Common myeloid progenitor, CD34-positive (primary cell): Measurements from ENCODE around the gene METRN.

ENCODE experiments used
- CTCF ChIA-PET: fragments of 350-600 bp; sonication (Branson Sonifier 250); formaldehyde crosslinking; loops from one replicate; lab custom pipeline; 2021; ENCODE audit warnings: antibody characterized with exemption; lab: Charles Lee
- POLR2A ChIA-PET: fragments of 350-600 bp; sonication (Branson Sonifier 250); formaldehyde crosslinking; loops from one replicate; lab custom pipeline; 2021; ENCODE audit warnings: antibody characterized with exemption; lab: Charles Lee
- DNase-seq, 3 donors: peaks; one replicate each; pipeline versions ENCODE4 v3.0.0 to v3.0.0-alpha.2; 2013
- H3K27ac ChIP-seq, 2 experiments: 1 replicate in 1 of 2; 2 replicates in 1 of 2; pipeline ENCODE4 v1.7.0; 2013; ENCODE audit warnings: inconsistent platforms in 2 of 2, low read length in 2 of 2, mild to moderate bottlenecking in 2 of 2, low read depth in 1 of 2, moderate library complexity in 1 of 2; ENCODE audit not compliant: severe bottlenecking in 2 of 2, insufficient read depth in 1 of 2, poor library complexity in 1 of 2
- H3K27me3 ChIP-seq, 5 experiments: replicated peaks in 2 of 5; 1 replicate in 3 of 5; 2 replicates in 2 of 5; pipeline versions ENCODE4 v1.6.1 to v1.7.0; 2013; ENCODE audit warnings: low read length in 4 of 5, mild to moderate bottlenecking in 2 of 5, moderate library complexity in 2 of 5, inconsistent platforms in 1 of 5; ENCODE audit not compliant: insufficient read depth in 5 of 5, control insufficient read depth in 4 of 5
- H3K36me3 ChIP-seq, 4 experiments: 1 replicate in 2 of 4; 2 replicates in 2 of 4; pipeline versions ENCODE4 v1.6.1 to v1.7.0; 2013; ENCODE audit warnings: low read length in 3 of 4, control low read depth in 1 of 4, mild to moderate bottlenecking in 1 of 4; ENCODE audit not compliant: control insufficient read depth in 4 of 4, insufficient read depth in 4 of 4
- H3K4me1 ChIP-seq, 4 experiments: 1 replicate in 3 of 4; 2 replicates in 1 of 4; pipeline versions ENCODE4 v1.6.1 to v1.7.1; 2013; ENCODE audit warnings: low read length in 3 of 4, mild to moderate bottlenecking in 3 of 4, control low read depth in 1 of 4, inconsistent platforms in 1 of 4, moderate library complexity in 1 of 4; ENCODE audit not compliant: control insufficient read depth in 4 of 4, insufficient read depth in 4 of 4; ENCODE audit errors: control extremely low read depth in 1 of 4
- H3K4me3 ChIP-seq, 7 experiments: 1 replicate in 4 of 7; 2 replicates in 3 of 7; pipeline versions ENCODE4 v1.5.1 to v1.7.0; 2013; ENCODE audit warnings: mild to moderate bottlenecking in 7 of 7, low read length in 6 of 7, moderate library complexity in 6 of 7, inconsistent platforms in 2 of 7, low read depth in 2 of 7, control low read depth in 1 of 7; ENCODE audit not compliant: insufficient read depth in 4 of 7, control insufficient read depth in 1 of 7; ENCODE audit errors: extremely low read depth in 1 of 7
- H3K9me3 ChIP-seq, 5 experiments: 1 replicate in 4 of 5; 2 replicates in 1 of 5; pipeline versions ENCODE4 v1.6.1 to v1.7.1; 2013; ENCODE audit warnings: low read length in 4 of 5, mild to moderate bottlenecking in 2 of 5, inconsistent platforms in 1 of 5, low read depth in 1 of 5, moderate library complexity in 1 of 5; ENCODE audit not compliant: control insufficient read depth in 4 of 5, insufficient read depth in 2 of 5; ENCODE audit errors: control extremely low read depth in 1 of 5
- WGBS: methylation state at CpG from one replicate; pipeline ENCODE4 v1.1.5; 2013; ENCODE audit not compliant: insufficient coverage; 5-methylcytosine and 5-hydroxymethylcytosine counted together

METRN gene

GRCh38 chr16:669666-670065, 45.3 kb upstream of the METRN start:
- 94% methylated on average over 10 of the region's 13 CpGs for WGBS
- Histone ChIP-seq H3K27ac (no peak overlapping the region), H3K36me3 (peaks cover 2 to 63% (median 41%) of the 10 kb centered on the region in 4 experiments), H3K4me3 (no peak overlapping the region), H3K27me3 (peaks cover 0 to 1% (median 0%) of the 10 kb centered on the region in 5 experiments), H3K4me1 (peaks cover 0 to 20% (median 16%) of the 10 kb centered on the region in 4 experiments), H3K9me3 (no peaks in the 10 kb centered on the region)
- ChIA-PET POLR2A (no interaction called here), CTCF (interaction anchor here (1.0 kb wide), 1 partner anchor 9 kb away, joined by 3 read pairs; no protein-coding TSS in a partner anchor)
- DNase-seq = no peak

DNA sequence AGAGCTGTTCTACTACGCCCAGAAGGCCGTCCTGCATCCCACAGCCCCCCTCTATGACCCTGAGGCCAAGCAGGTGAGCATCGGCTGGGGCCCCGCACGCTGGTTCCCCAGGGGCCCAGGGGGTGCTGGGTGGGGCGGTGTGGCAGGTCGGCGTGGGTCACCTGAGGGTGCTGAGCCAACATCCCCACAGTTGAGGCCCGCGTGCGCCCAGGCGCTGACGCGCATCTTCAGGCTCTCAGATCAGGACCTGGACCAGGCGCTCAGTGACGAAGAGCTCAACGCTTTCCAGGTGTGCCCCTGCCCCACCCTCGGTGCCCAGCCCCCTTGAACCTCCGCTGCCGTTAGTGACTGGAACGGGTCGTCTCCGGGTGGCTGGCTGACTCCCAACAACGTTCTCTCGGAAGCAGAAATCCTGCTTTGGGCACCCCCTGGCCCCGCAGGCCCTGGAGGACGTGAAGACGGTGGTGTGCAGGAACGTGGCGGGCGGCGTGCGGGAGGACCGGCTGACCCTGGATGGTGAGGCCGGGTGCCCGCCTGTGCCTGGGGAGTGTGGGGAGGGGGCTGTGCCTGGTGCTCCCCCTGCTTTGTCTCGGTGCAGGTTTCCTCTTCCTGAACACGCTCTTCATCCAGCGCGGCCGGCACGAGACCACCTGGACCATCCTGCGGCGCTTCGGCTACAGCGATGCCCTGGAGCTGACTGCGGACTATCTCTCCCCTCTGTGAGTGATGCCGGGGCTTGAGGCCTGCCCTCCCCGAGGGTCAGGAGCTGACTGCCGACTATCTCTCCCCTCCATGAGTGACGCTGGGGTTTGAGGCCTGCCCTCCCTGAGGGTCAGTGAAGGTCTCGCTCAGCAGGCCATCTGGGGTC, 44.2 kb upstream of the METRN start:
- DNase-seq = no peak
- Histone ChIP-seq H3K4me3 (no peak overlapping the region), H3K36me3 (peaks cover 2 to 63% (median 41%) of the 10 kb centered on the region in 4 experiments), H3K4me1 (peaks cover 0 to 28% (median 23%) of the 10 kb centered on the region in 4 experiments), H3K27me3 (peaks cover 0 to 12% (median 0%) of the 10 kb centered on the region in 5 experiments), H3K27ac (no peak overlapping the region), H3K9me3 (no peaks in the 10 kb centered on the region)
- CTCF ChIA-PET = interaction anchor here (1.0 to 1.6 kb wide), 3 partner anchors 8 to 18 kb away, joined by 3 to 4 read pairs (median 4); no protein-coding TSS in a partner anchor
- 98% methylated on average over 45 of the region's 52 CpGs for WGBS
- POLR2A ChIA-PET = no interaction called here

DNA sequence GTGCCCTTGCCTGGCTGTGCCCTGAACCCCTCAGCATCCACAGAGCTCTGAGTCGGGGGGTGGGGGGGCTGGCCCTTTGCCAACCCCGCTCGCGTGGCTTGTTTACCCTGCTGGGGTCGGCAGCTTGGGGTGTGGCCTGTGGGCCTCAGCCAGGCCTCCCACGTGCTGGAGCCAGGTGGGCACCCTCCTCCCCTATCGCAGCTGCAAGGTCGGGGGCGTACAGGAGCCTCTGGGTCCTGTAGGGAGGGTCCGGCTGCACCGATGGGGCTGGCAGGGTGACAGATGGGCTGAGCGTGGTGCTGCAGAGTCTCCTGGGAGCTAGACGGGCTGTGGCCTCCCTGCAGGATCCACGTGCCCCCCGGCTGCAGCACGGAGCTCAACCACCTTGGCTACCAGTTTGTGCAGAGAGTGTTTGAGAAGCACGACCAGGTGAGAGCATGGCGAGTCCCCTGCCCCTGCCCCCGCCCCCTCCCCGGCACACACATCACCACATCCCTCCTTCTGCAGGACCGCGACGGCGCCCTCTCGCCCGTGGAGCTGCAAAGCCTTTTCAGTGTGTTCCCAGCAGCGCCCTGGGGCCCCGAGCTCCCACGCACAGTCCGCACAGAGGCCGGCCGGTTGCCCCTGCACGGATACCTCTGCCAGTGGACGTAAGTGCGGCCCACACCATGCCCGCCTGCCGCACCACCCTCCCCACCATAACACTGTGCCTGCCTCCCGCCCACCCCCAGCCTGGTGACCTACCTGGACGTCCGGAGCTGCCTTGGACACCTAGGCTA, 43.4 kb upstream of the METRN start:
- peaks cover 2 to 58% (median 41%) of the 10 kb centered on the region in 4 experiments for H3K36me3 ChIP-seq

DNA sequence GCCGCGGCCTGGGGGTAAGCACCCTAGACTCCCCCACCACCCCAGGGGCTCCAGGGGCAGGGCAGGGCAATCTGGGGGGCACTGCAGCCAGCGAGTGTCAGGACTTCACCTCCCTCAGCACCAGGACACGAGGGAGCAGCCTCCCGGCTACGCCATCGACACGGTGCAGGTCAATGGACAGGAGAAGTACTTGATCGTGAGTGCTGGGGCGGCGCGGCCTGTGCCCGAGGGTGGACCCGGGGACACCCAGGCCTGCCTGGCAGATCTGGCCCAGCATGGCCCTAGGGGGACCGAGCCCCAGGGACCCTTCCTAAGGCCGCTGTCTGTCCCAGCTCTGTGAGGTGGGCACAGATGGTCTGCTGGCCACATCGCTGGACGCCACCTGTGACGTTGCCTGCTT, 42.5 kb upstream of the METRN start:
- ChIA-PET POLR2A (no interaction called here), CTCF (interaction anchor here (1.6 kb wide), 1 partner anchor 16 kb away, joined by 4 read pairs; no protein-coding TSS in a partner anchor)
- over 99% methylated on average over 16 of the region's 19 CpGs for whole genome bisulfite sequencing

More for the DNA sequence above, 43.4 kb upstream of the METRN start:
- H3K4me3 ChIP-seq = no peak overlapping the region
- no peak overlapping the region for H3K27ac ChIP-seq
- H3K4me1 ChIP-seq = peaks cover 0 to 29% (median 23%) of the 10 kb centered on the region in 4 experiments
- no peak for DNase-seq
- no peaks in the 10 kb centered on the region for H3K9me3 ChIP-seq
- ChIA-PET POLR2A (no interaction called here), CTCF (interaction anchor here (1.1 to 1.6 kb wide), 2 partner anchors 10 to 17 kb away, joined by 4 read pairs; no protein-coding TSS in a partner anchor)
- WGBS = 93% methylated on average over 27 of the region's 40 CpGs
- peaks cover 0 to 19% (median 2%) of the 10 kb centered on the region in 5 experiments for H3K27me3 ChIP-seq

DNA sequence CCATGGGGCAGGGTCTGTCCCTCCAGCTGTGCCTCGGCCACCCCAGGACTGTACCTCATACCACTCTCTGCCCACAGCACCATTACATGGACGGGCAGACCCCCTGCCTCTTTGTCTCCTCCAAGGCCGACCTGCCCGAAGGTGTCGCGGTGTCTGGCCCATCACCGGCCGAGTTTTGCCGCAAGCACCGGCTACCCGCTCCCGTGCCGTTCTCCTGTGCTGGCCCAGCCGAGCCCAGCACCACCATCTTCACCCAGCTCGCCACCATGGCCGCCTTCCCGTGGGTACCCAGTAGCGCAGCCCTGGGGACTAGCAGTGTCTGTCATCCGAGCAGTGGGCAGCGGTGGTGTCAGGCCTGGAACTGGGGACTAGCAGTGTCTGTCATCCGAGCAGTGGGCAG, 42.1 kb upstream of the METRN start:
- Histone ChIP-seq H3K36me3 (peaks cover 2 to 50% (median 40%) of the 10 kb centered on the region in 4 experiments), H3K27me3 (peaks cover 0 to 32% (median 2%) of the 10 kb centered on the region in 5 experiments), H3K4me1 (peaks cover 0 to 22% (median 19%) of the 10 kb centered on the region in 4 experiments), H3K27ac (no peak overlapping the region), H3K9me3 (no peaks in the 10 kb centered on the region), H3K4me3 (no peak overlapping the region)
- no peak for DNase-seq
- POLR2A ChIA-PET = no interaction called here
- 96% methylated on average over 19 of the region's 21 CpGs for WGBS
- CTCF ChIA-PET = interaction anchor here (1.0 kb wide), 1 partner anchor 11 kb away, joined by 4 read pairs; the partner anchor contains the start of gene JMJD8

More for the DNA sequence above, 42.5 kb upstream of the METRN start:
- Histone ChIP-seq H3K9me3 (no peaks in the 10 kb centered on the region), H3K4me1 (peaks cover 0 to 26% (median 21%) of the 10 kb centered on the region in 4 experiments), H3K36me3 (peaks cover 2 to 50% (median 41%) of the 10 kb centered on the region in 4 experiments), H3K4me3 (no peak overlapping the region), H3K27ac (no peak overlapping the region), H3K27me3 (peaks cover 0 to 27% (median 2%) of the 10 kb centered on the region in 5 experiments)
- no peak for DNase-seq

DNA sequence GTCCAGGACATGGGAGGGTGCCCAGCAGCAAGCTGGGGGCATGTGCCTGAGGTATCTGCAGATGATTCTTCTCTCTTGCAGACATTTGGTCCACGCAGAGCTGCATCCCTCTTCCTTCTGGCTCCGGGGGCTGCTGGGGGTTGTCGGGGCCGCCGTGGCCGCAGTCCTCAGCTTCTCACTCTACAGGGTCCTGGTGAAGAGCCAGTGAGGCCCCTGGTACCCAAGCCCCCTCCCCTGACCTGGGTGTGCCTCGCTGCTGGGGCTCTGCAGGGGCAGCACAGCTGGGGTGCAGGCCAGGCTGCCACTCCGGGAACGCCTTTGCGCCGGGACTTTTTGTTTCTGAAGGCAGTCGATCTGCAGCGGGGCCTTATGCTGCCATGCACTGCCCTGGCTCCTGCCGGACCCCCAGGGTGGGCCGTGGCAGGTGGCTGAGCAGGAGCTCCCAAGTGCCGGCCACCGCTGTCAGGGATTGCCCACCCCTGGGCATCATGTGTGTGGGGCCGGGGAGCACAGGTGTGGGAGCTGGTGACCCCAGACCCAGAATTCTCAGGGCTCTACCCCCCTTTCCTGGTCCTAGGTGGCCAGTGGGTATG, 41.4 kb upstream of the METRN start:
- CTCF ChIA-PET = interaction anchor here (0.8 to 1.0 kb wide), 2 partner anchors 10 to 79 kb away, joined by 3 to 4 read pairs; partner anchors contain the start of gene JMJD8
- Histone ChIP-seq H3K36me3 (peaks cover 2 to 50% (median 40%) of the 10 kb centered on the region in 4 experiments), H3K4me3 (no peak overlapping the region), H3K27me3 (peaks cover 0 to 32% (median 2%) of the 10 kb centered on the region in 5 experiments), H3K27ac (no peak overlapping the region), H3K4me1 (peaks cover 0 to 19% (median 17%) of the 10 kb centered on the region in 4 experiments), H3K9me3 (no peaks in the 10 kb centered on the region)
- no peak for DNase-seq
- WGBS = 93% methylated on average over 18 of the region's 18 CpGs
- POLR2A ChIA-PET = no interaction called here
